Astrocyte (in vitro differentiated cells and primary cell): Measurements from ENCODE around the gene MACROH2A1. TPM values are rescaled to one million over a fixed set of nuclear protein-coding genes. Genes with fewer than 3 reads are reported as not detected.
"Not testable (repeated sequence)": the region's sequence is repeated elsewhere in the genome, so short reads cannot be mapped to it uniquely, and the experiment has no call there.

Source experiments
- DNase-seq: peaks from one replicate; pipeline ENCODE4 v3.0.0-alpha.2; 2010; ENCODE audit warnings: low read depth
- FAIRE-seq: peaks from 2 replicates; lab custom pipeline; 2011; peaks lifted over from hg19 to GRCh38; lab: Jason Lieb, UNC
- H2AFZ ChIP-seq: 2 replicates; pipeline ENCODE4 v1.6.0; 2012; ENCODE audit warnings: low read depth, low read length, inconsistent platforms
- H3K27ac ChIP-seq: 2 replicates; pipeline ENCODE4 v1.5.1; 2011; ENCODE audit warnings: low read depth, low read length, inconsistent platforms
- H3K27me3 ChIP-seq: 2 replicates; pipeline ENCODE4 v1.6.0; 2011; ENCODE audit warnings: low read length, inconsistent platforms; ENCODE audit not compliant: insufficient read depth
- H3K36me3 ChIP-seq: 2 replicates; pipeline ENCODE4 v1.5.1; 2011; ENCODE audit warnings: low read length, inconsistent platforms; ENCODE audit not compliant: insufficient read depth
- H3K4me1 ChIP-seq: 2 replicates; pipeline ENCODE4 v1.5.1; 2011; ENCODE audit warnings: low read length, inconsistent platforms; ENCODE audit not compliant: insufficient read depth
- H3K4me2 ChIP-seq: 2 replicates; pipeline ENCODE4 v1.6.0; 2012; ENCODE audit warnings: low read length, inconsistent platforms
- H3K4me3 ChIP-seq: 2 replicates; pipeline ENCODE4 v1.5.1; 2011; ENCODE audit warnings: low read depth, mild to moderate bottlenecking, low read length, inconsistent platforms; ENCODE audit not compliant: insufficient read depth
- H3K79me2 ChIP-seq: 2 replicates; pipeline ENCODE4 v1.6.0; 2012; ENCODE audit warnings: mild to moderate bottlenecking, low read length, inconsistent platforms; ENCODE audit not compliant: insufficient read depth
- H3K9ac ChIP-seq: 2 replicates; pipeline ENCODE4 v1.6.0; 2012; ENCODE audit warnings: mild to moderate bottlenecking, low read length, inconsistent platforms
- H3K9me3 ChIP-seq: 2 replicates; pipeline ENCODE4 v1.5.1; 2012; ENCODE audit warnings: low read depth, mild to moderate bottlenecking, low read length, inconsistent platforms; ENCODE audit not compliant: insufficient read depth
- H4K20me1 ChIP-seq: 2 replicates; pipeline ENCODE4 v1.6.0; 2012; ENCODE audit warnings: low read length, inconsistent platforms; ENCODE audit not compliant: insufficient read depth
- H3K27ac Mint-ChIP-seq: one replicate; pipeline ENCODE4 v1.8.0; 2021; ENCODE audit warnings: mild to moderate bottlenecking, mixed read lengths; ENCODE audit not compliant: unreplicated experiment
- H3K27me3 Mint-ChIP-seq: one replicate; pipeline ENCODE4 v1.8.0; 2021; ENCODE audit warnings: low read depth, mixed read lengths; ENCODE audit not compliant: unreplicated experiment
- H3K36me3 Mint-ChIP-seq: one replicate; pipeline ENCODE4 v1.8.0; 2021; ENCODE audit warnings: low read depth, mixed read lengths; ENCODE audit not compliant: unreplicated experiment
- H3K4me1 Mint-ChIP-seq: one replicate; pipeline ENCODE4 v1.8.0; 2021; ENCODE audit warnings: low read depth, mixed read lengths; ENCODE audit not compliant: unreplicated experiment
- H3K4me3 Mint-ChIP-seq: one replicate; pipeline ENCODE4 v1.8.0; 2021; ENCODE audit warnings: mild to moderate bottlenecking, moderate library complexity, mixed read lengths; ENCODE audit not compliant: unreplicated experiment
- H3K9me3 Mint-ChIP-seq: one replicate; pipeline ENCODE4 v1.8.0; 2021; ENCODE audit warnings: mild to moderate bottlenecking, mixed read lengths; ENCODE audit not compliant: unreplicated experiment
- CTCF ChIP-seq: IDR thresholded peaks from 2 replicates; pipeline ENCODE4 v1.5.1; 2011; ENCODE audit warnings: low read depth, mild to moderate bottlenecking, inconsistent platforms, low read length, moderate library complexity; ENCODE audit not compliant: insufficient read depth
- EZH2 ChIP-seq: IDR thresholded peaks from 2 replicates; pipeline ENCODE4 v1.6.1; 2012; ENCODE audit warnings: mild to moderate bottlenecking, low read length, inconsistent platforms; ENCODE audit not compliant: insufficient read depth
- total RNA-seq: library from RNA; stranded (reverse); gene quantifications from 2 replicates; pipeline ENCODE4 v1.2.1, GENCODE V29; 2021

MACROH2A1 gene
- total RNA-seq, 1 donor from 2014 or later = 143 TPM

DNA sequence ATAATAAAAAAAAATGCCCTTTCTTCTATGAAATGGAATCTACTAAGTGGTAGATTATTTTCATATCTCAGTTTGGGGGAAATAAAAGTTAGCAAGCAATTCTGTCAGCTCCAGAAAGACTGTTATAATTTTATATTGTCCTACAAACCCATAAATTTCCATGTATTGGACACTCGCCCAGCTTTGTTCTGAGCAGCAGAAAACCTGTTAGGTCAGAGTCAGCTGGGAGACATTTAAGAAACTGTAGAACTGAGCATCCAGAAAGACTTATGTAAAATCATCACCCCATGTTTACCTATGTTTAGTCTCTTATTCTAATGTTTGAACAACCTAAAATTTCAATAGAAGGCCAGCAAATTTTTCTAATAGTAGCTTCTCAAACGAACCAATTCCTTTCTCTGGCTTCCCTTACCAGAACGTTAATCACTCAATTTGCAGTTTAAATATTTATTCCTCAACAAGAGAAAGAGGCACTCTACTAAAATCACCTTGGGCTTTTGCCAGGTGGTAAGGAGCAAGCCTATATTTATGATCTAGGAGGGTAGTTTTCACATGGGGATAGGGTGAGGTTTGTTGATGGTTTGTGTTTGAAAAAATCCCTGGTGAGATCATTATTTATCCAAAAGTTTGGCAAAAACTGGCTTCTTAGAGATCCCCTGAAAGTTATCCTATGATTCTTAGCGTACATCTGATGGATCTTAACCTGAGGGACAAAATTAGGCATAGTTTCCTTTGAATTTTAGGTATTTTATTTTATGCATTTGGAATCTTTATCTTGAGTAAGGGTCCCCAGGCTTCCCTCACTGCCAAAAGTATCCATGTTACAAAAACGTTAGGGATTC, 34.4 kb downstream of the MACROH2A1 start:
- no peak overlapping the region for H3K27ac Mint-ChIP-seq
- peaks cover 58% of the 10 kb centered on the region for H4K20me1 ChIP-seq
- peaks cover 20% of the 10 kb centered on the region for H3K36me3 Mint-ChIP-seq
- no peak for TF ChIP-seq EZH2
- no peak for TF ChIP-seq CTCF
- no peak overlapping the region for H3K4me3 ChIP-seq
- no peak overlapping the region for H2AFZ ChIP-seq
- no peaks in the 10 kb centered on the region for H3K9me3 Mint-ChIP-seq
- peaks cover 40% of the 10 kb centered on the region for H3K79me2 ChIP-seq
- no peak overlapping the region for H3K4me2 ChIP-seq
- FAIRE-seq (no peak), DNase-seq (no peak)
- no peaks in the 10 kb centered on the region for H3K4me1 Mint-ChIP-seq
- no peak overlapping the region for H3K27ac ChIP-seq
- no peak overlapping the region for H3K9ac ChIP-seq
- H3K27me3 Mint-ChIP-seq = no peaks in the 10 kb centered on the region
- peaks cover 35% of the 10 kb centered on the region for H3K36me3 ChIP-seq
- no peaks in the 10 kb centered on the region for H3K27me3 ChIP-seq
- H3K4me3 Mint-ChIP-seq = no peak overlapping the region
- H3K9me3 ChIP-seq = no peaks in the 10 kb centered on the region
- H3K4me1 ChIP-seq = no peaks in the 10 kb centered on the region

DNA sequence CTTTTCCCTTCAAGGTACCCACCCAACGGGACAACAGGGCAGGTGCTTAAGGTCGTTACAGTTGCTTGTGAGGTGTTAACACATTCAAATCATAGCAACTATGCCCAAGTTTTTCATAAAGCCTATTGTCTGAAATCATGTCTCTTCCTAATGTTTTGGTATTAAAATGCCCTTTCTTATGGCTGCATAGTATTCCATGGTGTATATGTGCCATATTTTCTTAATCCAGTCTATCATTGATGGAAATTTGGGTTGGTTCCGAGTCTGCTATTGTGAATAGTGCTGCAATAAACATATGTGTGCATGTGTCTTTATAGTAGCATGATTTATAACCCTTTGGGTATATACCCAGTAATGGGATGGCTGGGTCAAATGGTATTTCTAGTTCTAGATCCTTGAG, 35.7 kb downstream of the MACROH2A1 start:
- not testable (repeated sequence) for H3K9ac ChIP-seq, H3K9me3 ChIP-seq, H3K4me1 Mint-ChIP-seq, H3K4me2 ChIP-seq, H3K4me3 Mint-ChIP-seq, H3K9me3 Mint-ChIP-seq, H3K27ac Mint-ChIP-seq, H3K27ac ChIP-seq, H3K4me1 ChIP-seq, DNase-seq, H3K27me3 Mint-ChIP-seq, H3K4me3 ChIP-seq, FAIRE-seq, H2AFZ ChIP-seq, H3K27me3 ChIP-seq
- H4K20me1 ChIP-seq = peaks cover 51% of the 10 kb centered on the region
- peaks cover 13% of the 10 kb centered on the region for H3K36me3 Mint-ChIP-seq
- H3K79me2 ChIP-seq = peaks cover 28% of the 10 kb centered on the region
- peaks cover 30% of the 10 kb centered on the region for H3K36me3 ChIP-seq

DNA sequence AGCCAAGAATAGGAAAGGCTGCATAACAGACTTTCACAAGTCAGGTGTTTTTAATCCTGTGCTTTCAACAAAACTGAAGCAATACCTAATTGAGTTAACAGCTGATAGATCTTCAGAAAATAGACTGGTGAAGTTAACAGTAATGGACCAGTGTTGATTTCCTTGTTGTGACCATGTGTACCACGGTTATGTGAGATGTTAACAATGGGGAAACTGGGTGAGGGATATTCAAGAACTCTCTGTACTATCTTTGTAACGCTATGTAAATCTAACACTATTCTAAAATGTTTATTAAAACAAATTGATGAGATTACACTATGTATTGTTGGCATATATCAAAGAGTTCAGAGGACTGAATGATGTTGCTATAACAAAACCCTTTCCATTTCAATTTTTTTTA, 36.9 kb downstream of the MACROH2A1 start:
- H3K9ac ChIP-seq = no peak overlapping the region
- no peak overlapping the region for H3K4me3 ChIP-seq
- peaks cover 42% of the 10 kb centered on the region for H4K20me1 ChIP-seq
- H3K27ac Mint-ChIP-seq = no peak overlapping the region
- H3K27ac ChIP-seq = no peak overlapping the region
- H3K36me3 Mint-ChIP-seq = peaks cover 11% of the 10 kb centered on the region
- no peak overlapping the region for H3K4me3 Mint-ChIP-seq
- no peaks in the 10 kb centered on the region for H3K27me3 ChIP-seq
- FAIRE-seq (no peak), DNase-seq (no peak)
- no peaks in the 10 kb centered on the region for H3K9me3 ChIP-seq
- H3K36me3 ChIP-seq = peaks cover 27% of the 10 kb centered on the region
- TF ChIP-seq EZH2 (no peak), CTCF (no peak)
- no peak overlapping the region for H3K4me2 ChIP-seq
- no peak overlapping the region for H2AFZ ChIP-seq
- H3K79me2 ChIP-seq = peaks cover 19% of the 10 kb centered on the region
- H3K27me3 Mint-ChIP-seq = no peaks in the 10 kb centered on the region
- H3K4me1 Mint-ChIP-seq = peaks cover 4% of the 10 kb centered on the region
- peaks cover 3% of the 10 kb centered on the region for H3K4me1 ChIP-seq
- no peaks in the 10 kb centered on the region for H3K9me3 Mint-ChIP-seq
